Endothelial cell of umbilical vein (primary cell): ENCODE data around the gene STRIP2. TPM values are rescaled to one million over a fixed set of nuclear protein-coding genes. Genes with fewer than 3 reads are reported as not detected.

ENCODE experiments used
- BruUV-seq: library from RNA; stranded (reverse); fragments of 400-500 nt; replicated peaks from 2 replicates; lab custom pipeline; 2021; lab: Mats Ljungman, UMichigan
- CTCF ChIA-PET: fragments of 300-600, 350-600 bp; sonication (Branson Sonifier 250); formaldehyde crosslinking; loops from one replicate; lab custom pipeline; 2021; ENCODE audit warnings: antibody characterized with exemption, inconsistent platforms; lab: Charles Lee
- POLR2A ChIA-PET: fragments of 300-600, 350-600 bp; sonication (Branson Sonifier 250); formaldehyde crosslinking; loops from one replicate; lab custom pipeline; 2021; ENCODE audit warnings: antibody characterized with exemption, inconsistent platforms; lab: Charles Lee
- DNase-seq: peaks from one replicate; pipeline ENCODE4 v3.0.0-alpha.2; 2011; ENCODE audit warnings: low read depth, low spot score
- FAIRE-seq: peaks from 2 replicates; lab custom pipeline; 2011; peaks lifted over from hg19 to GRCh38; lab: Jason Lieb, UNC
- H2AFZ ChIP-seq: 2 replicates; pipeline ENCODE4 v1.6.0; 2012; ENCODE audit warnings: low read depth, low read length, control low read depth, inconsistent platforms
- H3K27ac ChIP-seq: 2 replicates; pipeline ENCODE4 v1.5.1; 2011; ENCODE audit warnings: low read depth, mild to moderate bottlenecking, control low read depth, low read length, moderate library complexity; ENCODE audit not compliant: insufficient read depth
- H3K27me3 ChIP-seq, 2 experiments: 2 replicates each; pipeline versions ENCODE4 v1.6.0 to v1.6.1; 2011; ENCODE audit warnings: low read length in 2 of 2, mixed read lengths in 1 of 2; ENCODE audit not compliant: control insufficient read depth in 2 of 2, insufficient read depth in 2 of 2
- H3K36me3 ChIP-seq, 2 experiments: 2 replicates in 1 of 2; 3 replicates in 1 of 2; pipeline ENCODE4 v1.5.1; 2011; ENCODE audit warnings: low read length in 2 of 2, mild to moderate bottlenecking in 1 of 2, moderate library complexity in 1 of 2; ENCODE audit not compliant: control insufficient read depth in 2 of 2, insufficient read depth in 2 of 2; ENCODE audit errors: extremely low read depth in 1 of 2
- H3K4me1 ChIP-seq: 3 replicates; pipeline ENCODE4 v1.5.1; 2011; ENCODE audit warnings: mild to moderate bottlenecking, low read length; ENCODE audit not compliant: control insufficient read depth, insufficient read depth; ENCODE audit errors: extremely low read depth
- H3K4me2 ChIP-seq: 2 replicates; pipeline ENCODE4 v1.6.1; 2011; ENCODE audit warnings: low read length, control low read depth, mixed read lengths; ENCODE audit not compliant: insufficient read depth
- H3K4me3 ChIP-seq, 3 experiments: fragments of 200-600 bp in 1 of 3; sonication (generic), shearing (Covaris generic) in 1 of 3; replicated peaks in 1 of 3; 2 replicates each; pipeline ENCODE4 v1.5.1; 2011 to 2016; ENCODE audit warnings: control low read depth in 3 of 3, low read length in 3 of 3, mild to moderate bottlenecking in 2 of 3, inconsistent platforms in 1 of 3, low read depth in 1 of 3, moderate library complexity in 1 of 3; ENCODE audit not compliant: insufficient read depth in 1 of 3
- H3K79me2 ChIP-seq: 2 replicates; pipeline ENCODE4 v1.6.0; 2012; ENCODE audit warnings: low read length, inconsistent platforms; ENCODE audit not compliant: control insufficient read depth, insufficient read depth
- H3K9ac ChIP-seq: replicated peaks from 2 replicates; pipeline ENCODE3; 2011; ENCODE audit warnings: low read length, control low read depth; ENCODE audit not compliant: insufficient read depth; ENCODE audit errors: extremely low read depth
- H3K9me1 ChIP-seq: replicated peaks from 3 replicates; pipeline ENCODE4 v1.6.0; 2011; ENCODE audit warnings: mild to moderate bottlenecking, low read length; ENCODE audit not compliant: control insufficient read depth, insufficient read depth; ENCODE audit errors: extremely low read depth
- H3K9me3 ChIP-seq: replicated peaks from 2 replicates; pipeline ENCODE4 v1.5.1; 2012; ENCODE audit warnings: low read length, inconsistent platforms; ENCODE audit not compliant: control insufficient read depth, insufficient read depth
- H4K20me1 ChIP-seq: replicated peaks from 2 replicates; pipeline ENCODE3; 2011; ENCODE audit warnings: mild to moderate bottlenecking, low read length; ENCODE audit not compliant: control insufficient read depth, insufficient read depth; ENCODE audit errors: extremely low read depth
- CTCF ChIP-seq, 2 donors: IDR thresholded peaks; 1 replicate in 1 of 2; 2 replicates in 1 of 2; pipeline ENCODE4 v1.5.1; 2011; ENCODE audit warnings: low read length in 2 of 2, mild to moderate bottlenecking in 2 of 2, moderate library complexity in 2 of 2, control low read depth in 1 of 2, inconsistent platforms in 1 of 2, low read depth in 1 of 2; ENCODE audit not compliant: insufficient read depth in 1 of 2; ENCODE audit errors: extremely low read depth in 1 of 2
- EZH2 ChIP-seq: IDR thresholded peaks from 2 replicates; pipeline ENCODE4 v1.6.1; 2012; ENCODE audit warnings: borderline replicate concordance, low read depth, mild to moderate bottlenecking, moderate library complexity, low read length, inconsistent platforms; ENCODE audit not compliant: severe bottlenecking
- FOS ChIP-seq: IDR thresholded peaks from 2 replicates; pipeline ENCODE4 v1.6.1; 2011; ENCODE audit warnings: mild to moderate bottlenecking, low read length, moderate library complexity, borderline replicate concordance; ENCODE audit not compliant: insufficient read depth
- GATA2 ChIP-seq: IDR thresholded peaks from 2 replicates; pipeline ENCODE4 v1.7.0; 2011; ENCODE audit warnings: low read depth, mild to moderate bottlenecking, moderate library complexity, mixed read lengths, low read length; ENCODE audit not compliant: insufficient read length, insufficient read depth
- JUN ChIP-seq: IDR thresholded peaks from 2 replicates; pipeline ENCODE4 v1.6.1; 2011; ENCODE audit warnings: borderline replicate concordance, low read depth; ENCODE audit not compliant: insufficient read length, insufficient read depth
- MAX ChIP-seq: IDR thresholded peaks from 2 replicates; pipeline ENCODE4 v1.6.1; 2011; ENCODE audit not compliant: insufficient read depth, insufficient read length
- MYC ChIP-seq: IDR thresholded peaks from one replicate; pipeline ENCODE4 v1.6.1; 2011; ENCODE audit warnings: mild to moderate bottlenecking, low read depth, low read length
- POLR2A ChIP-seq: IDR thresholded peaks from 2 replicates; pipeline ENCODE4 v1.6.1; 2012; ENCODE audit warnings: low read depth, mild to moderate bottlenecking, control low read depth, low read length
- POLR2AphosphoS5 ChIP-seq: IDR thresholded peaks from 2 replicates; pipeline ENCODE4 v1.6.1; 2012; ENCODE audit warnings: low read depth, mild to moderate bottlenecking, control low read depth, low read length, moderate library complexity; ENCODE audit not compliant: insufficient read depth
- dilution Hi-C: fragments of 300-500 bp; cut with MboI; formaldehyde crosslinking; loops from one replicate; pipeline ENCODE4 v1.15.0; 2019; ENCODE audit warnings: low sequenced_read_pairs; ENCODE audit not compliant: extremely low pct_ligation_motif_present
- intact Hi-C: fragments of 100-400 bp; cut with micrococcal nuclease; formaldehyde crosslinking; loops from one replicate; pipeline ENCODE4 v1.10.0; 2022
- polyA plus RNA-seq, 4 experiments: library from polyadenylated mRNA; depleted of rRNA in 3 of 4; stranded (reverse) in 3 of 4; unstranded in 1 of 4; fragments of >200 nt; gene quantifications; 2 replicates each; pipeline versions ENCODE4 v1.2.1 to v1.2.3, GENCODE V29; 2011 to 2012; ENCODE audit warnings: missing spikeins in 1 of 4
- total RNA-seq: library from RNA; stranded (reverse); gene quantifications from 2 replicates; pipeline ENCODE4 v1.2.3, GENCODE V29; 2021

The STRIP2 gene
- total and polyA plus RNA-seq, 2 donors (not counting 3 experiments of a cell fraction or from before 2014, with no cell fraction given), result 3.4 to 10.0 TPM

- Histone ChIP-seq H3K36me3 (no peaks in the 10 kb centered on the region), H3K4me3 (no peak overlapping the region), H3K4me2 (no peak overlapping the region), H3K27ac (no peak overlapping the region), H3K79me2 (no peaks in the 10 kb centered on the region), H2AFZ (no peak overlapping the region), H3K9me1 (no peaks in the 10 kb centered on the region), H3K27me3 (no peaks in the 10 kb centered on the region), H3K4me1 (no peaks in the 10 kb centered on the region), H4K20me1 (no peaks in the 10 kb centered on the region), H3K9me3 (no peaks in the 10 kb centered on the region), H3K9ac (no peak overlapping the region)
- intact Hi-C loops (no loop called here), dilution Hi-C loops (no loop called here)
- no peak for TF ChIP-seq MAX
- no peak for TF ChIP-seq EZH2
- no peak for TF ChIP-seq GATA2
- no peak for TF ChIP-seq JUN
- TF ChIP-seq CTCF (IDR thresholded peaks at IDR 0.05; ENCODE audit: extremely low read depth in 1 of 2, insufficient read depth in 1 of 2, low read depth in 1 of 2, low read length in 2 of 2), result no peak
- no peak for TF ChIP-seq POLR2AphosphoS5
- TF ChIP-seq POLR2A, result no peak
- TF ChIP-seq FOS, result no peak
- TF ChIP-seq MYC, result no peak
- ChIA-PET POLR2A (no interaction called here), CTCF (interaction anchor here (1.3 to 6.0 kb wide), 3 partner anchors 9 to 15 kb away, joined by 4 to 46 read pairs (median 23); no protein-coding TSS in a partner anchor)
- no TSS peak for BruUV-seq
- FAIRE-seq, result no peak
- DNase-seq, result no peak
These were observed 47.7 kb upstream of the STRIP2 start for GRCh38 chr7:129386506-129386905.
